HG03558 (cell line): ENCODE results near the gene SLC35F1.
"Not testable (repeated sequence)": the region's sequence is repeated elsewhere in the genome, so short reads cannot be mapped to it uniquely, and the experiment has no call there.

Experiments
- ATAC-seq: cut with Tn5 transposase; IDR thresholded peaks from one replicate; pipeline ENCODE4 v1.9.1; 2021; ENCODE audit warnings: moderate number of reproducible peaks; ENCODE audit not compliant: unreplicated experiment; ENCODE audit errors: extremely low read depth

Gene SLC35F1

DNA sequence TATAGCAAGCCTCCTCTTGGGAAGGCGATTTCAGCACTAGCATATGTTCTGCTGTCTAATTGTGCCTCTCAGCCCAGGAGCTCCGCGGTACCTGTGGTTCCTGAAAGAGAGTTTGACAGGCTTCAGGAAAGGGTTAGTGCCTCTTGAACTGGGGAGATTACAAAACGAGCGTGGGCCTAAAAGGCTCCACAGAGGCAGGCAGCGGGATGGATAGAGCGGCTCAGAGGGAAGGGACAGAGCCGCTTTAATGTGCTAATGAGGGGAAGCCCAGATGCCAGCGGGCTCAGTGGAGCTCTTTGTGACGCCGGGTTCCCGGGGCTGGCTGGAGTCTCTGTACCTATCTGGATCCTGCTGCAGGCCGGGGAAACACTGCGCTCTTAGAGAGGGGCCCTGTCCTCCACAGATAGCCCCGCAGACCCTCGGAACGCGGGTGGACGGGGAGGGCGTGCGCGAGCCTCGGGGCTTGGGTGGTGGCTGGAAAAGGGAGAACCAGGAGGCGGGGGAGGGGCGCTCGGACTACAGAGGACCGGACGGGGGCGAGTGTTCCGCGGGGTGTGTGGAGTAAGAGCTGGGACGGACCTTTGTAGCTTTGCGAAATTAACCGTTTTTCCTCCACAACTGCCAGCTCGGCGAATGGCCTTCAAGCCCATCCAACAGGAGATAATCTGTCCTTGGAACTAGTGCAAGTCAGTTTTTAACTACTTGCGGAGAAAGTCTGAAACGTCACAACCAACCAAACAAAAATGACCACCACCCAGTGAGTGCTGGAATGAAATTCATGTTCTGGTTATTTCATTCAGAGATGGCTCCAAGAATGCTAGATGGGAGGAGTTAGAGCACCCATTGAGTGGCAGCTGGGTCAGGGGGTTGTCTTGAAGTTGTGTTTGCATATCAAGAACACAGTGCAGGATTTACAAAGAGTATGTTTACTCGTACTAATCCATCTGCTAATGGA is 13.0 kb downstream of the SLC35F1 start:
- no peak for ATAC-seq

DNA sequence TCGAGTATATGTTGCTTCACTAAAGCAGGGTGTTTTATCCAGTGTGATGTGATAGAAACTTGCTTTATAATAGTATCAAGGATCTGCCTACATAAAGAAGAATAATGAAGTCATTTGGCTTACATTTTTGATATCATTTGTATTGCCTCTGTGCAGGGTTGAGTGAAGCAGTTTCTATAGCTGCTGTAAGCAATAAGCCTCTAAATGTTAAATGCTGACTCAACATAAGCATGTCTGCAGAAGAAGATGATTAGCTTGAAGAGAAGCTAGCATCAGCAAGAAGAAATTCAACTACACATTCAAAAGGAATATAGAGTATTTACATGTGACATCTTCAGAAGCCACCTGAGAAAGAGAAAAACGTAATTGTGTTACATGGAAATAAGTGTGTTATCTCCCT is 17.6 kb downstream of the SLC35F1 start:
- ATAC-seq, result no peak

DNA sequence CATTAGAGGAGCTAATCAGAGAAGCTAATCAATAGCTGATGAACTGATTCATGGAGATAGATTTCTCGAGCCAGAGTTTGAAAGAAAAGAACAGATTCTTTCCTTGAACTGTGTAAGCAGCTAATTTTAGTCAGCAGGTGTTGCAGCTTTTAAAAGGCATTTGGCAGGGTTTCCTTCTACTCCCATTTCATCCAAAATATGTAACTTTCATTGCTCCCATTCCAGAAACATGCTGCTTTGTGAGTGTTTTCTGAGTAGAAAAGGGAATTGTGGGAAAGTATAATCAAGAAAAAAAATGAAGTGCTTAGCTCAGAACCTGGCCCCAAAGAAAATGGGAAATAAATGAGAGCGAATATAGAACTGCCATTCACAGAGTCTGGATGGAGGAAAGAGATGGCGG is 20.8 kb downstream of the SLC35F1 start:
- no peak for ATAC-seq

DNA sequence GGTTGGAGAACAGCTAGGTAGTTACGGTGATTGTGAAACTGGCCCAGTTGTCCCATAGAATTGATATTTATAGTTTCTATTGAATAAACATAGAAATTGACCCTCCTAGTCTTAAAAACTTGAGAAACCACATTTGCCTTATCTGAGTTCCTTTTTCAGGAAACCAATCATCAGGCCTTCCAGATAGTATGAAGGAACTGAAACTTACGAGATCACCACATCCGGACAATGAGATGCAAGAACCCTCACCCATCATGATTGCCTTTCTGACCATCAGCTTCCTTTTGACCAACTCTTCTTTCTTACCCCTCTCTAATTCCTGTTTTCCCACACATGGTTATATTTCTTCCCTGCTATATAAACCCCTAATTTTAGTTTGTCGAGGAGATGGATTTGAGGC is 21.8 kb downstream of the SLC35F1 start:
- ATAC-seq, result no peak

DNA sequence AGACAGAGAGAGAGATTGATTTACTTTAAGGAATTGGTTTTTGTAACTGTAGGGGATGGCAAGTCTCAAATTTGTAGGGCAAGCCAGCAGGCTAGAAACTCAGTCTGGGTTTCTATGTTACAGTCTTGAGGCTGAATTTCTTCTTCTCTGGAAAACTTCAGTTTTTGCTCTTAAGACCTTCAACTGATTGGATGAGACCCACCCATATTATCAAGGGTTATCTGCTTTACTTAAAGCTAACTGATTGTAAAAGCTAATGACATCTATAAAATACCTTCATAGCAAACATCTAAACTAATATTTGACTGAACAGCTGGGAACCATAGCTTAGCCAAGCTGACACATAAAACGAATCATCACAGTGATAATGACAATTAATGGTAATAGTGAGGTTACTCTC is 22.4 kb downstream of the SLC35F1 start:
- no peak for ATAC-seq

DNA sequence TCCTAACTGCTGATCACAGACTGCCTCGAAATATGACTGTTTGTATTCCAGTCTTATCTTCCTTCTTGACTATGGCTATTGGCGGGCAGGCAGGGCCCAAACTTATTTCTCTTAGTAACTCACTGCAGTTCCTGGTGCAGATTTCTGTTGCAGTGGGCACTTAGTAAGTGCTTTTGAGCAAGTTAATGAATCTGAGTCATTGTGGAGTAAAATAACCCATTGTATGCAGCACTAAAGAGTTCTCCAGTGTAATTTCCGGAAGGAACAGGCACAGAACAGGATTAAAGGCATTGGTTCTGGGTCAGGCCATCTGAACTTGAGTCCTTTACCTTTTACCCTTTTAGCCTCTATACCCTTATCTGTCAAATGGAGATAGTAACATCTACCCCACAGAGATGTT is 23.6 kb downstream of the SLC35F1 start:
- no peak for ATAC-seq

DNA sequence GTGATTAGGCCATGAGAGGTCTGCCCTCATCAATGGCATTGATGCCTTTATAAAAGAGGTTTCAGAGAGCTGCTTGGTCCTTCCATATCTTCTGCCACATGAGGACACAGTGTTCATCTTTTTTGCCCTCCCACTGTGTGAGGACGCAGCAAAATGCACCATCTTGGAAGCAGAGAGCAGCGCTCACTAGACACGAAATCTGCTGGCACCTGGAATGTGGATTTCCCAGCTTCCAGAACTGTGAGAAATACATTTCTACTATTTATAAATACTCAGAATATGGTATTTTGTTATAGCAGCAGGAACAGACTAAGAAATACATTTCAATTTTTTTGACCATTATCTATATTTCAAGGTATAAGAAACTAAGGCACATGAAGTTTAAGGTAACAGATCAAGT is 24.9 kb downstream of the SLC35F1 start:
- ATAC-seq, result no peak

DNA sequence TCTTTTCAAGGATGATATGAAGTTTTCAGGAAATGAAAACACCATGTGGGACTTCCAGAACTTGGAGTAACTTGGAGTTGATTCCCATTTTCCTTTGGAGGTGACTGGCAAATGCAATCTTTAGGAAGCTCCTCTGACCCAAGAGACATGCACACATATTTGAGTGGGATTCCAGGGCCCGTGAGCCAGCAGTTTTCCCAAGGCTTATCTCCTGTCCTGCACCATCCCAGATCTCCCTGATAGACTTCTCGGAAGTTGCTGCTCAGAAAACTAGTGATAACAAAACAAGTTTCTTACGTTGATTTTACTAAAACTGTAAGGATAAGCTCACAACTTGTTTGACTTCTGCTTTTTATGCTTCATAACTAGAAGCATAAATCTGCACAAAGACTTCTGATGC is 25.6 kb downstream of the SLC35F1 start:
- ATAC-seq, result no peak

DNA sequence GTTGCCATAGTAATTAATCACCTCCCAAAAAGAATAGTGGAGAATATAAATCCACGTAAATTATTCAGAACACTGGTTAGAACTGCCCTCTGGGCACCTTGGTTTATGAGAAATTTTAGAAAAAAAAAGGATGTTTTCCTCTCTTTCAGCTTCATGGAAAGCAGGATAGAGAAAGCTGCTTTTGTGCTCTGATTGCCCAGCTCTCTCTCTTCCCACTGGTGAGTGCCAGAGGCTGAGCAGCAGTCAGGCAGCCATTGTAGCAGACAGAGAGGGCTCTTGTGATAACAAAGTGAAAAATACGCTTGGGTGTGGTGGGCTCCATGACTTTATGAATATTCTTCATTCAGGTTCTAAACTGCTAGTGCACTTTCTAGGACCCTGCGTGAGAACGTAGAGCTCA is 26.4 kb downstream of the SLC35F1 start:
- ATAC-seq, result no peak

DNA sequence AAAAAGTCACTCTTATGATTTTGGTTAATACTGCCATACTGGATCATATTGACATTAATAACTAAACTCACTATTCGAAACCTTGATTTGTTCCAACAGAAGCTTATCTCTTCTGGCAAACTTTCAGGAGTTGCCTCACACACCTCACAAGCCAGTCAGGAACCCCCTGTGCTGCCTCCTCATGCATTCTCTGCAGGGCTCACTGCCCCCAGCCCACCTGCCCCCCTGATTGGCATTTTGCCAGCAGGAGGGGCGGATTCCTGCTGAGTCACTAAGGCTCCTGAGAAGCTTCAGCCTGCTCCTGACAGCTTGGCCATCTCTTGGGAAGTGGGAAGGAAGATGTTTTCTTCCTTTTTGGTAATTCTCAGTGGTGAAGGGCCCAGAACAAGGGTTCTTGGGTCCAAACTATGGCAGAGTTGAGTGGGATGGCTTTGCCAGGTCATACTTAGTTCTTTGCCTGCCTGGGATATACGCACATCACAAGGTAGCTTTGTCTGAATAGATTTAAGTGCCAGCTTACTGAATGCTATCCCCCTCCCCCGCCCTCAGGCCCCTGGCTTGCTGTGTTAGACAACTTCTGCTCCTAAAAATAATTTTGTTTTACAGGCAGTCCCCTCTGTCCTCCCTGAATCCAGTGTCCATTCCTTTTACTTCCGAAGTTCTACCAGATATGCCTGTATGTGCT is 31.4 kb downstream of the SLC35F1 start:
- ATAC-seq, result no peak

DNA sequence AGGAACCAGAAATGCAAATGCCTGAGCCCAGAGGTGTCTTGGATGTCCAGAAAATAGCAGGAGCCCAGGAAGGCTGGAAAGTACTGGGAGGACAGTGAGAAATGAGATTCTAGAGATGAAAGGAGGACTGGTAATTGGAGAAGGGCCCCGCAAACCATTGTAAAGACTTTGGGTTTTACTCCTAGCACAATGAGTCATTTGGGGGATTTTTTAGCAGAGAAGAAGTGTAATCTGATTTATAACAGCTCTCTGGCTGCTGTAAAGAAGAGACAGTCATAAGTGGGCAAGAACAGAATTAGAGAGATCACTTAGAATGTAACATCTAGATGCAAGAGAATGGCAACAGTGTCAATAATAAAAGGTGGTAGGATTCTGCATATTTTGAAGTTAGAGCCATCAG is 40.2 kb downstream of the SLC35F1 start:
- ATAC-seq, result no peak

DNA sequence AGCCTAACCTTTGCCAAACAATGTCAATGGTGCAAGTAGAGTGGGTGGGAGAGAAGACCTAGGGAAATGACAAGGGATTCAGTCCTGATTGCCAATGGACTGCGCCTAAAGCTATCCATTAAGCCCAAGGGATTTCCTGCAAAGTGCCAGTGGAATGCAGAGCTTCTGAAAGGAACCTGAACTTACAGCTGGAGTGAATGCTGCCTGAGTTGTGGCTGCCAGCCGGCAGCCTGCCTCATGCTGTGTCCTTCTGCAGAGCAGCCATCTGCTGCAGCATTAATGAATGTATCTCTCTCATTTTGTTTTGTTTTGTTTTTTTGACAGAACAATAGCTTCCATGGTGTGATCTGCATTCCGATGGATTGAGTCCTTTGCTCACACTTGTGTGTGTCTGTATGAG is 44.7 kb downstream of the SLC35F1 start:
- ATAC-seq, result no peak

DNA sequence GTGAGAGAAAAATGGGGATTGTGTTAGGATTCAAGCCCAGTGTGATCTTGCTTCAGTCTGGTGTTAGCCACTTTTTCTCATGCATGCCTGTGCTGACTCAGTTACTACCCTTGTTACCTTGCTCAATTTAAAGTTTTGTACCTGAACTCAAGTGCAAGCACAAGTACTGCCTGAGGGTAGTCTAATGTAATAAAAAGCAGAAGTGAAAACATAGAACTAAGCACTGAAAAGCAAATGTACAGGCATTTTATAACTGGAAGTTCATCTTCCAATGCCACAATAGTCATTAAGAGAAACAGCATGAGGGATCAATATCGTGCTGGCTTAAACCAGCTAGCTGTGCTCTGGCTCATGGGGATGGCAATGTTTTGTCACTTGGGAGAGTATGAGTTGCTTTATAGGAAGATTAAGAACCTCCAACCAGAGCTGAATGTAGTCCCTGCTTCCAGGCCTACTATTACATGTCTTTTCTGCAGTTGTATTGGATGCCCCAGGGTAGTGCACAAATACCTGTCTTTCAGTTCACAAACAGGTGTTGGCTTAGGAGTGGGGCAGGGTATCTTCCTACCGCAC is 48.7 kb downstream of the SLC35F1 start:
- ATAC-seq, result no peak

DNA sequence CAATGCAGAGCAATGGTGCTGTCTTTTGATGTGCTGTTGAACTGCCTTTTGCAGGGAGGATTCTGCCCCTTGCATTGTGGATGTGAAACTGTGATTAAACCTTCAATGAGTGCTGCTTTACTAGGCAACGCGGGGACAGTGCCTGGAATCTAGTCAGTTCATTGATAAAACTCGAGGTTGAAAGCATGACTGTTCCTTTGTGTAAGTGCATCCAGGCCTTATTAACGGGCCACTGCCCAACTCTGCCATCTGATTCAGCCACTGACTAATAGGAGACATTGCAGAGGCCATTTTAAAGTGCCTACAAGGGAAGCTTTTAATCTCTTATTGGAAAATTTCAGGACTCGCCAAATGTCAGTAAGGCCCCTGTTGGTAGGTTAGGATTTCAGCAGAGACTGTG is 49.3 kb downstream of the SLC35F1 start:
- ATAC-seq, result no peak

DNA sequence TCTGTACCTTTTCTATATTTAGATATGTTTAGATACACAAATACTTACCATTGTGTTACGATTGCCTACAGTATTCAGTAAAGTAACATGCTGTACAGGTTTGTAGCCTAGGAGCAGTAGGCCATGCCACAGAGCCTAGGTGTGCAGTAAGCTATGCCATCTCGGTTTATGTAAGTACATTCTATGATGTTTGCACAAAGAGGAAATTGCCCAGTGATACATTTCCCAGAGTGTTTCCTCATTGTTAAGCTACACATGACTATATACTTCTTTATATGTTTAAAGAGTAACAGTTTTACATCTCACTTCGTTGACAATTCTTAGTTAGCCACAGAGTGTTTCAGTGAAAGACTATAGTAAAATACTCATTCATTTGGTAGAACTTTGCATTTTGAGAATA is 51.5 kb downstream of the SLC35F1 start:
- no peak for ATAC-seq

DNA sequence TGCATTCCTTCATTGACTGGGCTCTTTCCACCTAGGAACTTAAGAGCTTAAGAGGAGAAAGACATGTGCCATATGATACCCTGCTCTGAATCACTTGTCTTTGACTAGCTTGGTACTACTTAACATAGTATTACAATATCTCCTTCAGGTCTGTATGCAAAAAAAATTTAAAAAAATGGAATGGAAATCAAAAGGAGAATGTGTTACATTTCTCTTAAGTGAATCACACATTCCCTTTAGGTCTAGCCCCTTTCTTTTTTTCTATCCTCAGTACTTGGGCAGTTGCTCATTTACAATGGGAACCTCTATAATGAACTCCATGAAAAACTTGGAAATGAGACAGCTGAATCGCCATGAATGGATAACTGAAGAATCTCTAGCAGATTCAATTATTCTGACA is 53.8 kb downstream of the SLC35F1 start:
- ATAC-seq, result no peak

DNA sequence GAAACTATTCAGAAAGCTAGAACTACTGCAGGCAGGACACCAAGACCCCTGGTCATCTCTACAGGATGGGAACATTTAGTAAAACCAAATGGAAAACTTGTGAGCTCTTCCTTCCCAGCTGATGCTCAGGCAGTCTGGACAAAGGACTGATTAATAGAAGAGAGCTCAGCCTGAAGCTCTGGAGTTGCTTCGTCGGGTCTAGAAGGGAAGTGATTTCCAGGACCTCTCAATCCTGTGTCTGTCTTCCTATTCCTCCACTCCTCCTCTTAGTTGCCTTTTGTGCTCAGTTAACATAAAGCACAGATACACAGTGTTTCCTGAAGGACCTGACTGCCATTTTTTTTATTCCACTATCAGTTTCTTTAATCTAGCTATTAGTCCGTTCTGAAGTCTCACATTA is 54.2 kb downstream of the SLC35F1 start:
- no peak for ATAC-seq

DNA sequence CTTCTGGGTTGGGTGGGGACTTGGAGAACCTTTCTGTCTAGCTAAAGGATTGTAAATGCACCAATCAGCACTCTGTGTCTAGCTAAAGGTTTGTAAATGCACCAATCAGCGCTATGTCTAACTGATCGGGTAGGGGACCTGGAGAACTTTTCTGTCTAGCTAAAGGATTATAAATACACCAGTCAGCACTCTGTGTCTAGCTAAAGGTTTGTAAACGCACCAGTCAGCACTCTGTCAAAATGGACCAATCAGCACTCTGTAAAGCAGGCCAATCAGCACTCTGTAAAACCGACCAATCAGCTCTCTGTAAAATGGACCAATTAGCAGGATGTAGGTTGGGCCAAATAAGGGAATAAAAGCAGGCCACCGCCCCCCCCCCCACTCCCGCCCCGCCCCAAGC is 58.7 kb downstream of the SLC35F1 start:
- ATAC-seq, result not testable (repeated sequence)

DNA sequence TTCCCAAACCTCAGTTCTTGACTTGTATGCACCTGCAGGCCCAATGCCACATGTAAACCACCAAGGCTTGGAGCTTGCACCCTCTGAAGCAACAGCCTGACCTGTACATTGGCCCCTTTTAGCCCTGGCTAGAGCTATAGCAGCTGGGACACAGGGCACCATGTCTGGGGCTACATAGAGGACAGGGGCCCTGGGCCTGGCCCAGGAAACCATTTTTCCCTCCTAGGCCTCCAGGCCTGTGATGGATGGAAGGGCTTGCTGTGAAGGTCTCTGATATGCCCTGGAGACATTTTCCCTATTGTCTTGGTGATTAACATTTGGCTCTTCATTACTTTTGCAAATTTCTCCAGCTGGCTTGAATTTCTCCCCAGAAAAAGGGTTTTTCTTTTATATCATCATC is 64.6 kb downstream of the SLC35F1 start:
- no peak for ATAC-seq

DNA sequence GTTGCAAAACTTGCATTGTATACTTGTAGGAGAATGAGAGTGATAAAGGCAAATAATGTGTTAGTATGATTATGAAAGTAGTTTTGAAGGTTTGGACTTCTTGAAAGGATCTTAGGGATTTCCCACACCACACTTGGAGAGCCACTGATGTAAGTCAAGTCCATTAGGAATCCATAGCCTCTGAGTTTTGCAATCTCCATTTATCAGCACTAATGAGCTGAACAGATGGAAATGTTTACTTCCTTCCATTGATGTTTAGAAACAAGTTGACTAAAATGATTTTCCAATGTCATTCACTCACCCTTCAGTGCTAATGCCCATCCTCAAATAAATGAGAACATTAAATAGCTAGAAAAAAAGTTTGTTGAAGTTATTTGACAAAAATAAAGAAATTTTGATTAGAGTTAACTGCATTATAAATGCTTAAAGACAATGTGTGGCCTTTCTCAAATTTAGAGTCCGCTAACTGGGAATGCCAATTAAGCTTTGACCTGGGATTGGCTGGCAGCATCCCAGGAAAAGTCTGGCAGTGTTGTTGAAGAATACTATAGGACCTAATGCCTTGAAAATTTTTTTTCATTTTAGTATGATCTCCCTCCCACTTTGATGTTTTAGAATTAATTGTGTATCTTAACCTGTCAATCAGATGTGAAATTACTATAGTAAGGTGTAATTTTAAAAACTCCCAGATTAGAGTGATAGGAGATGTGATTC is 68.0 kb downstream of the SLC35F1 start:
- ATAC-seq, result no peak
